Endothelial cell of umbilical vein (primary cell): ENCODE data around the gene FMN2.

Experiments used
- EZH2 ChIP-seq: IDR thresholded peaks from 2 replicates; pipeline ENCODE4 v1.6.1; 2012; ENCODE audit warnings: borderline replicate concordance, low read depth, mild to moderate bottlenecking, moderate library complexity, low read length, inconsistent platforms; ENCODE audit not compliant: severe bottlenecking
- FOS ChIP-seq: IDR thresholded peaks from 2 replicates; pipeline ENCODE4 v1.6.1; 2011; ENCODE audit warnings: mild to moderate bottlenecking, low read length, moderate library complexity, borderline replicate concordance; ENCODE audit not compliant: insufficient read depth
- JUN ChIP-seq: IDR thresholded peaks from 2 replicates; pipeline ENCODE4 v1.6.1; 2011; ENCODE audit warnings: borderline replicate concordance, low read depth; ENCODE audit not compliant: insufficient read length, insufficient read depth
- MYC ChIP-seq: IDR thresholded peaks from one replicate; pipeline ENCODE4 v1.6.1; 2011; ENCODE audit warnings: mild to moderate bottlenecking, low read depth, low read length
- POLR2A ChIP-seq: IDR thresholded peaks from 2 replicates; pipeline ENCODE4 v1.6.1; 2012; ENCODE audit warnings: low read depth, mild to moderate bottlenecking, control low read depth, low read length
- POLR2AphosphoS5 ChIP-seq: IDR thresholded peaks from 2 replicates; pipeline ENCODE4 v1.6.1; 2012; ENCODE audit warnings: low read depth, mild to moderate bottlenecking, control low read depth, low read length, moderate library complexity; ENCODE audit not compliant: insufficient read depth
- TF ChIP-seq, protein P1 (sequence below), 2 donors: IDR thresholded peaks; 1 replicate in 1 of 2; 2 replicates in 1 of 2; pipeline ENCODE4 v1.5.1; 2011; ENCODE audit warnings: low read length in 2 of 2, mild to moderate bottlenecking in 2 of 2, moderate library complexity in 2 of 2, control low read depth in 1 of 2, inconsistent platforms in 1 of 2, low read depth in 1 of 2; ENCODE audit not compliant: insufficient read depth in 1 of 2; ENCODE audit errors: extremely low read depth in 1 of 2
- TF ChIP-seq, protein P2 (sequence below): IDR thresholded peaks from 2 replicates; pipeline ENCODE4 v1.6.1; 2011; ENCODE audit not compliant: insufficient read depth, insufficient read length

DNA sequence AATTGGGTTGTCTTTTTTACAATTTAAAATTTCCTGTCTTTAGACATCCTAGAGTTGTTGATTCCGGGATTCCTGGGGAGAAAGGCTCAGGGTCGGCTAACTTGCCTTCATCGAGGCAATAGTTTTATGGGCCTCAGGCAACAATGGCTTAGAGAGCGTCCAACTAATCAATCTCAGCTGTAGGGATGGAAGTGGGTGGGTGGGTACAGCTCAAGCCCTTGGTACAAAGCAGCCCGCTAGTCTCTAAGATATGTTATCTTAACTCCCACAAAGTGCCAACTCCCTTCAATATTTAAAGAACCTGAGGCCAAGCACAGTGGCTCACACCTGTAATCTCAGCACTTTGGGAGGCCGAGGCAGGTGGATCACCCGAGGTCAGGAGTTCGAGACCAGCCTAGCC is 6.9 kb upstream of the FMN2 start:
- TF ChIP-seq, protein P1, sequence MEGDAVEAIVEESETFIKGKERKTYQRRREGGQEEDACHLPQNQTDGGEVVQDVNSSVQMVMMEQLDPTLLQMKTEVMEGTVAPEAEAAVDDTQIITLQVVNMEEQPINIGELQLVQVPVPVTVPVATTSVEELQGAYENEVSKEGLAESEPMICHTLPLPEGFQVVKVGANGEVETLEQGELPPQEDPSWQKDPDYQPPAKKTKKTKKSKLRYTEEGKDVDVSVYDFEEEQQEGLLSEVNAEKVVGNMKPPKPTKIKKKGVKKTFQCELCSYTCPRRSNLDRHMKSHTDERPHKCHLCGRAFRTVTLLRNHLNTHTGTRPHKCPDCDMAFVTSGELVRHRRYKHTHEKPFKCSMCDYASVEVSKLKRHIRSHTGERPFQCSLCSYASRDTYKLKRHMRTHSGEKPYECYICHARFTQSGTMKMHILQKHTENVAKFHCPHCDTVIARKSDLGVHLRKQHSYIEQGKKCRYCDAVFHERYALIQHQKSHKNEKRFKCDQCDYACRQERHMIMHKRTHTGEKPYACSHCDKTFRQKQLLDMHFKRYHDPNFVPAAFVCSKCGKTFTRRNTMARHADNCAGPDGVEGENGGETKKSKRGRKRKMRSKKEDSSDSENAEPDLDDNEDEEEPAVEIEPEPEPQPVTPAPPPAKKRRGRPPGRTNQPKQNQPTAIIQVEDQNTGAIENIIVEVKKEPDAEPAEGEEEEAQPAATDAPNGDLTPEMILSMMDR (IDR thresholded peaks at IDR 0.05; ENCODE audit: extremely low read depth in 1 of 2, insufficient read depth in 1 of 2, low read depth in 1 of 2, low read length in 2 of 2), result no peak
- TF ChIP-seq, protein P2, sequence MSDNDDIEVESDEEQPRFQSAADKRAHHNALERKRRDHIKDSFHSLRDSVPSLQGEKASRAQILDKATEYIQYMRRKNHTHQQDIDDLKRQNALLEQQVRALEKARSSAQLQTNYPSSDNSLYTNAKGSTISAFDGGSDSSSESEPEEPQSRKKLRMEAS, result no peak
- no peak for TF ChIP-seq EZH2
- no peak for TF ChIP-seq POLR2A
- TF ChIP-seq MYC, result no peak
- TF ChIP-seq JUN, result no peak
- TF ChIP-seq POLR2AphosphoS5, result no peak
- no peak for TF ChIP-seq FOS
